WTC11 (cell line): Measurements from ENCODE around the gene FGFR2. TPM values are rescaled to one million over a fixed set of nuclear protein-coding genes. Genes with fewer than 3 reads are reported as not detected.

Experiments used
- ATAC-seq: fragments of 200-7000 bp; cut with Tn5 transposase; 2 replicates; pipeline ENCODE4 v1.10.0; 2021; ENCODE audit warnings: mild to moderate bottlenecking, moderate library complexity
- CTCF ChIA-PET: fragments of 300-600 bp; sonication (Branson Sonifier 250); formaldehyde crosslinking; loops from one replicate; lab custom pipeline; 2021; ENCODE audit warnings: antibody characterized with exemption; lab: Charles Lee
- POLR2A ChIA-PET: fragments of 350-600 bp; sonication (Branson Sonifier 250); formaldehyde crosslinking; loops from one replicate; lab custom pipeline; 2021; ENCODE audit warnings: antibody characterized with exemption; lab: Charles Lee
- DNase-seq: peaks from one replicate; pipeline ENCODE4 v3.0.0; 2021; ENCODE audit warnings: low spot score
- H3K27ac Mint-ChIP-seq: 2 replicates; pipeline ENCODE4 v1.8.0; 2021; ENCODE audit warnings: mixed read lengths
- H3K27me3 Mint-ChIP-seq: 2 replicates; pipeline ENCODE4 v1.8.0; 2021; ENCODE audit warnings: low read depth, mild to moderate bottlenecking, moderate library complexity, mixed read lengths
- H3K36me3 Mint-ChIP-seq: 2 replicates; pipeline ENCODE4 v1.8.0; 2021; ENCODE audit warnings: mixed read lengths
- H3K4me1 Mint-ChIP-seq: 2 replicates; pipeline ENCODE4 v1.8.0; 2022; ENCODE audit warnings: mixed read lengths
- H3K4me3 Mint-ChIP-seq: 2 replicates; pipeline ENCODE4 v1.8.0; 2021; ENCODE audit warnings: mild to moderate bottlenecking, moderate library complexity, mixed read lengths
- H3K9me3 Mint-ChIP-seq: 2 replicates; pipeline ENCODE4 v1.8.0; 2021; ENCODE audit warnings: mixed read lengths
- ATF1 ChIP-seq: sonication (generic); formaldehyde crosslinking; IDR thresholded peaks from 2 replicates; pipeline ENCODE4 v1.8.1; 2023; ENCODE audit warnings: mild to moderate bottlenecking, moderate library complexity, missing genetic modification reagents
- FOXK1 ChIP-seq: sonication (generic); formaldehyde crosslinking; IDR thresholded peaks from 2 replicates; pipeline ENCODE4 v1.8.0; 2022; ENCODE audit warnings: mild to moderate bottlenecking, moderate library complexity, missing genetic modification reagents
- JUN ChIP-seq: sonication (generic); formaldehyde crosslinking; IDR thresholded peaks from 2 replicates; pipeline ENCODE4 v1.8.0; 2023; ENCODE audit warnings: mild to moderate bottlenecking, missing genetic modification reagents
- NFE2L1 ChIP-seq: sonication (generic); formaldehyde crosslinking; IDR thresholded peaks from 2 replicates; pipeline ENCODE4 v1.8.1; 2023; ENCODE audit warnings: missing genetic modification reagents
- NFYB ChIP-seq: sonication (generic); formaldehyde crosslinking; conservative IDR thresholded peaks from 2 replicates; pipeline ENCODE4 v1.8.0; 2022; ENCODE audit warnings: low read depth, missing genetic modification reagents
- NR1H2 ChIP-seq: sonication (generic); formaldehyde crosslinking; IDR thresholded peaks from 2 replicates; pipeline ENCODE4 v1.9.0; 2021; ENCODE audit warnings: mild to moderate bottlenecking, moderate library complexity, missing genetic modification reagents
- OVOL2 ChIP-seq: fragments of 250-450 bp; sonication (Bioruptor Pico); IDR thresholded peaks from 2 replicates; pipeline ENCODE4 v1.9.0; 2021; ENCODE audit warnings: mild to moderate bottlenecking, borderline replicate concordance
- PRRX2 ChIP-seq: fragments of 250-450 bp; sonication (Bioruptor Pico); IDR thresholded peaks from 2 replicates; pipeline ENCODE4 v1.8.0; 2021; ENCODE audit warnings: mild to moderate bottlenecking
- ZNF416 ChIP-seq: fragments of 250-450 bp; sonication (Bioruptor Pico); IDR thresholded peaks from 2 replicates; pipeline ENCODE4 v1.9.0; 2021; ENCODE audit warnings: mild to moderate bottlenecking, inconsistent platforms
- total RNA-seq: library from RNA; stranded (reverse); gene quantifications from 3 replicates; pipeline ENCODE4 v1.2.3, GENCODE V29; 2021
- TF ChIP-seq, protein P1 (sequence below): sonication (generic); formaldehyde crosslinking; IDR thresholded peaks from 2 replicates; pipeline ENCODE4 v1.8.0; 2023; ENCODE audit warnings: missing genetic modification reagents
- TF ChIP-seq, protein P2 (sequence below): sonication (generic); formaldehyde crosslinking; IDR thresholded peaks from 2 replicates; pipeline ENCODE4 v1.8.1; 2022; ENCODE audit warnings: low read depth, mild to moderate bottlenecking, moderate library complexity, missing genetic modification reagents, borderline replicate concordance
- TF ChIP-seq, protein P3 (sequence below): sonication (generic); formaldehyde crosslinking; IDR thresholded peaks from 2 replicates; pipeline ENCODE4 v1.8.1; 2023; ENCODE audit warnings: mild to moderate bottlenecking, moderate library complexity, missing genetic modification reagents
- TF ChIP-seq, protein P4 (sequence below): sonication (generic); formaldehyde crosslinking; conservative IDR thresholded peaks from 2 replicates; pipeline ENCODE4 v1.8.1; 2023; ENCODE audit warnings: mild to moderate bottlenecking, low read depth, missing genetic modification reagents, moderate library complexity
- TF ChIP-seq, protein P5 (sequence below): fragments of 250-450 bp; sonication (Bioruptor Pico); IDR thresholded peaks from 2 replicates; pipeline ENCODE4 v1.9.0; 2021; ENCODE audit warnings: mild to moderate bottlenecking
- TF ChIP-seq, protein P6 (sequence below): fragments of 200-600 bp; IDR thresholded peaks from 2 replicates; pipeline ENCODE4 v1.8.0; 2022; ENCODE audit warnings: antibody characterized with exemption
- TF ChIP-seq, protein P7 (sequence below): sonication (generic); formaldehyde crosslinking; IDR thresholded peaks from 2 replicates; pipeline ENCODE4 v1.8.1; 2023; ENCODE audit warnings: mild to moderate bottlenecking, missing genetic modification reagents
- TF ChIP-seq, protein P8 (sequence below): sonication (generic); formaldehyde crosslinking; IDR thresholded peaks from 2 replicates; pipeline ENCODE4 v1.8.0; 2022; ENCODE audit warnings: mild to moderate bottlenecking, missing genetic modification reagents

Gene FGFR2
- total RNA-seq, 1 experiment from 2014 or later = 95.0 TPM

DNA sequence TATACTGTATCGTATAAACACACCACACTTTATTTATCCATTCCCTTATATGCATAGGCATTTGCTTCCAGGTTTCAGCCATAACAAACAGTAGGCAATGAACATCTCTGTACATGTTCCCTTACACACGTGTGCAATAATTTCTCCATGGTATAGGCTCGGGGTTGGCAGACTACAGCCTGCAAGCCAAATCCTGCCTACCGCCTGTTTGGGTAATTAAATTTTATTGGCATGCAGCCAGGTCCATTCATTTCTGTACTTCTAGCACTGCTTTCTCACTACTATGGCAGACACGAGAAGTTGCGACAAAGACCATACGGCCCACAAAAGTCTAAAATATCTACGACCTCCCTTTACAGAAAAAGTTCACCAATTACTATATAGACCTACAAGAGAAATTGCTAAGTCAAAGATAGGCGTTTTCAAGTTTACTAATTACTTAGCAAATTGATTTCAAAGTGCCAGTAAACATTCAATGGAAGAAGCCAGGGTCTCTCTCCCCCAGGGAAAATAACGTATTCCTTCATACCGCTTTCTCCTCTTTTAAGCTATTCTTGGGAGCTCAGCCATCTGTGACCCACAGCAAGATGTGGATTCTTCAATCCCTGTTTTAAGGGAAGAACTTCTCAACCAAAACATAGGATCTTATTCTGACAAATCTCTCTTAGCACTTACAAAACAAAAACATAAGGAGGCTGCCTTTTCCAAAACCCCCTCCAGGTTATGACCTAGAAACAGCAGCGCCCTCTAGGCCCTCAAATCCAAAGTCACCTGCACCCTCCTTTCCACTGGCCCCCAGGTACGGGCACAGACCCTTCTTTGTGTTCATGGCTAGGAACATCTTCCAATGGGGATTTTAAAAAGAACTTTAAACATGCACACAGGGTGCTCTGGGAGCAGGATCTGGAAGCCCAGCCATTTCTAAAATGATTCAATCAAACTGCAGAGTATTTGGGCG, 100.5 kb downstream of the FGFR2 start:
- Mint-ChIP-seq H3K4me1 (peaks cover 29% of the 10 kb centered on the region), H3K27ac (peak overlapping the region; percentile 41), H3K9me3 (no peaks in the 10 kb centered on the region), H3K27me3 (no peaks in the 10 kb centered on the region), H3K4me3 (no peak overlapping the region)
- peak; percentile 60 for ATAC-seq
- DNase-seq = peak; percentile 46
- CTCF ChIA-PET = no interaction called here
- TF ChIP-seq ZNF416 = no peak
- TF ChIP-seq PRRX2 (CRISPR knock-in tag) = no peak
- TF ChIP-seq, protein P1, sequence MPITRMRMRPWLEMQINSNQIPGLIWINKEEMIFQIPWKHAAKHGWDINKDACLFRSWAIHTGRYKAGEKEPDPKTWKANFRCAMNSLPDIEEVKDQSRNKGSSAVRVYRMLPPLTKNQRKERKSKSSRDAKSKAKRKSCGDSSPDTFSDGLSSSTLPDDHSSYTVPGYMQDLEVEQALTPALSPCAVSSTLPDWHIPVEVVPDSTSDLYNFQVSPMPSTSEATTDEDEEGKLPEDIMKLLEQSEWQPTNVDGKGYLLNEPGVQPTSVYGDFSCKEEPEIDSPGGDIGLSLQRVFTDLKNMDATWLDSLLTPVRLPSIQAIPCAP (CRISPR knock-in tag) = no peak
- no peak for TF ChIP-seq NR1H2 (CRISPR knock-in tag)
- TF ChIP-seq, protein P2, sequence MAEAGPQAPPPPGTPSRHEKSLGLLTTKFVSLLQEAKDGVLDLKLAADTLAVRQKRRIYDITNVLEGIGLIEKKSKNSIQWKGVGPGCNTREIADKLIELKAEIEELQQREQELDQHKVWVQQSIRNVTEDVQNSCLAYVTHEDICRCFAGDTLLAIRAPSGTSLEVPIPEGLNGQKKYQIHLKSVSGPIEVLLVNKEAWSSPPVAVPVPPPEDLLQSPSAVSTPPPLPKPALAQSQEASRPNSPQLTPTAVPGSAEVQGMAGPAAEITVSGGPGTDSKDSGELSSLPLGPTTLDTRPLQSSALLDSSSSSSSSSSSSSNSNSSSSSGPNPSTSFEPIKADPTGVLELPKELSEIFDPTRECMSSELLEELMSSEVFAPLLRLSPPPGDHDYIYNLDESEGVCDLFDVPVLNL = no peak
- TF ChIP-seq NFE2L1 (CRISPR knock-in tag) = no peak
- TF ChIP-seq, protein P3, sequence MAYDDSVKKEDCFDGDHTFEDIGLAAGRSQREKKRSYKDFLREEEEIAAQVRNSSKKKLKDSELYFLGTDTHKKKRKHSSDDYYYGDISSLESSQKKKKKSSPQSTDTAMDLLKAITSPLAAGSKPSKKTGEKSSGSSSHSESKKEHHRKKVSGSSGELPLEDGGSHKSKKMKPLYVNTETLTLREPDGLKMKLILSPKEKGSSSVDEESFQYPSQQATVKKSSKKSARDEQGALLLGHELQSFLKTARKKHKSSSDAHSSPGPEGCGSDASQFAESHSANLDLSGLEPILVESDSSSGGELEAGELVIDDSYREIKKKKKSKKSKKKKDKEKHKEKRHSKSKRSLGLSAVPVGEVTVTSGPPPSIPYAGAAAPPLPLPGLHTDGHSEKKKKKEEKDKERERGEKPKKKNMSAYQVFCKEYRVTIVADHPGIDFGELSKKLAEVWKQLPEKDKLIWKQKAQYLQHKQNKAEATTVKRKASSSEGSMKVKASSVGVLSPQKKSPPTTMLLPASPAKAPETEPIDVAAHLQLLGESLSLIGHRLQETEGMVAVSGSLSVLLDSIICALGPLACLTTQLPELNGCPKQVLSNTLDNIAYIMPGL (CRISPR knock-in tag) = no peak
- TF ChIP-seq JUN = no peak
- TF ChIP-seq OVOL2 (CRISPR knock-in tag) = no peak
- TF ChIP-seq, protein P4, sequence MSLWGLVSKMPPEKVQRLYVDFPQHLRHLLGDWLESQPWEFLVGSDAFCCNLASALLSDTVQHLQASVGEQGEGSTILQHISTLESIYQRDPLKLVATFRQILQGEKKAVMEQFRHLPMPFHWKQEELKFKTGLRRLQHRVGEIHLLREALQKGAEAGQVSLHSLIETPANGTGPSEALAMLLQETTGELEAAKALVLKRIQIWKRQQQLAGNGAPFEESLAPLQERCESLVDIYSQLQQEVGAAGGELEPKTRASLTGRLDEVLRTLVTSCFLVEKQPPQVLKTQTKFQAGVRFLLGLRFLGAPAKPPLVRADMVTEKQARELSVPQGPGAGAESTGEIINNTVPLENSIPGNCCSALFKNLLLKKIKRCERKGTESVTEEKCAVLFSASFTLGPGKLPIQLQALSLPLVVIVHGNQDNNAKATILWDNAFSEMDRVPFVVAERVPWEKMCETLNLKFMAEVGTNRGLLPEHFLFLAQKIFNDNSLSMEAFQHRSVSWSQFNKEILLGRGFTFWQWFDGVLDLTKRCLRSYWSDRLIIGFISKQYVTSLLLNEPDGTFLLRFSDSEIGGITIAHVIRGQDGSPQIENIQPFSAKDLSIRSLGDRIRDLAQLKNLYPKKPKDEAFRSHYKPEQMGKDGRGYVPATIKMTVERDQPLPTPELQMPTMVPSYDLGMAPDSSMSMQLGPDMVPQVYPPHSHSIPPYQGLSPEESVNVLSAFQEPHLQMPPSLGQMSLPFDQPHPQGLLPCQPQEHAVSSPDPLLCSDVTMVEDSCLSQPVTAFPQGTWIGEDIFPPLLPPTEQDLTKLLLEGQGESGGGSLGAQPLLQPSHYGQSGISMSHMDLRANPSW (CRISPR knock-in tag) = no peak
- TF ChIP-seq, protein P5, sequence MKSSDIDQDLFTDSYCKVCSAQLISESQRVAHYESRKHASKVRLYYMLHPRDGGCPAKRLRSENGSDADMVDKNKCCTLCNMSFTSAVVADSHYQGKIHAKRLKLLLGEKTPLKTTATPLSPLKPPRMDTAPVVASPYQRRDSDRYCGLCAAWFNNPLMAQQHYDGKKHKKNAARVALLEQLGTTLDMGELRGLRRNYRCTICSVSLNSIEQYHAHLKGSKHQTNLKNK (CRISPR knock-in tag) = no peak
- TF ChIP-seq FOXK1 (CRISPR knock-in tag) = no peak
- no peak for TF ChIP-seq NFYB (CRISPR knock-in tag)
- TF ChIP-seq, all 79 proteins: peak for 0
- POLR2A ChIA-PET = no interaction called here
- peaks cover 93% of the 10 kb centered on the region for H3K36me3 Mint-ChIP-seq

DNA sequence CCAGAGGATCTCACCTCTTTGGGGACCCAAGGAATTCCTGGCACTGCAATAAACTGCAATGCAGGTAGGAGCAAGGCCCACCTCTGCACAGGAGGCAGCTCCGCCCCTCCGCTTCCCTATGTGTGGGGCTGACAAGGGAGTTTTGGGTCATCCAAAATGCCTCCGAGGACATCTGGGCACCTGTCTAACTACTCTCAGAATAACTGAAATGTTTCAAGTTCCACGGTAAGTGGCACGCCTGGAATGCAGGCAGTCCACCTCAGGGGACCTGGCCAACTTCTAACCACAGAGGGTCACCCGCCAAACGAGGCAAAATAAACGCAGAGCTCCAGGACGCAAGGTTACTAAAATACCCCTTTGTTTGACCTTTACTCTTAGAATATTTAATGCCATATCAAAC, 102.5 kb downstream of the FGFR2 start:
- no peak overlapping the region for H3K4me3 Mint-ChIP-seq
- H3K27me3 Mint-ChIP-seq = no peaks in the 10 kb centered on the region
- no peaks in the 10 kb centered on the region for H3K9me3 Mint-ChIP-seq
- no peak for ATAC-seq
- H3K36me3 Mint-ChIP-seq = peaks cover 87% of the 10 kb centered on the region
- H3K27ac Mint-ChIP-seq = peak overlapping the region; percentile 70; the same call in 1 of the 2 replicates
- peaks cover 26% of the 10 kb centered on the region for H3K4me1 Mint-ChIP-seq
- ChIA-PET POLR2A (no interaction called here), CTCF (no interaction called here)
- TF ChIP-seq, protein P4 (CRISPR knock-in tag) = no peak
- TF ChIP-seq, protein P6, sequence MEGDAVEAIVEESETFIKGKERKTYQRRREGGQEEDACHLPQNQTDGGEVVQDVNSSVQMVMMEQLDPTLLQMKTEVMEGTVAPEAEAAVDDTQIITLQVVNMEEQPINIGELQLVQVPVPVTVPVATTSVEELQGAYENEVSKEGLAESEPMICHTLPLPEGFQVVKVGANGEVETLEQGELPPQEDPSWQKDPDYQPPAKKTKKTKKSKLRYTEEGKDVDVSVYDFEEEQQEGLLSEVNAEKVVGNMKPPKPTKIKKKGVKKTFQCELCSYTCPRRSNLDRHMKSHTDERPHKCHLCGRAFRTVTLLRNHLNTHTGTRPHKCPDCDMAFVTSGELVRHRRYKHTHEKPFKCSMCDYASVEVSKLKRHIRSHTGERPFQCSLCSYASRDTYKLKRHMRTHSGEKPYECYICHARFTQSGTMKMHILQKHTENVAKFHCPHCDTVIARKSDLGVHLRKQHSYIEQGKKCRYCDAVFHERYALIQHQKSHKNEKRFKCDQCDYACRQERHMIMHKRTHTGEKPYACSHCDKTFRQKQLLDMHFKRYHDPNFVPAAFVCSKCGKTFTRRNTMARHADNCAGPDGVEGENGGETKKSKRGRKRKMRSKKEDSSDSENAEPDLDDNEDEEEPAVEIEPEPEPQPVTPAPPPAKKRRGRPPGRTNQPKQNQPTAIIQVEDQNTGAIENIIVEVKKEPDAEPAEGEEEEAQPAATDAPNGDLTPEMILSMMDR = no peak
- TF ChIP-seq NFE2L1 (CRISPR knock-in tag) (no peak), ATF1 (CRISPR knock-in tag) (no peak)
- TF ChIP-seq, protein P7, sequence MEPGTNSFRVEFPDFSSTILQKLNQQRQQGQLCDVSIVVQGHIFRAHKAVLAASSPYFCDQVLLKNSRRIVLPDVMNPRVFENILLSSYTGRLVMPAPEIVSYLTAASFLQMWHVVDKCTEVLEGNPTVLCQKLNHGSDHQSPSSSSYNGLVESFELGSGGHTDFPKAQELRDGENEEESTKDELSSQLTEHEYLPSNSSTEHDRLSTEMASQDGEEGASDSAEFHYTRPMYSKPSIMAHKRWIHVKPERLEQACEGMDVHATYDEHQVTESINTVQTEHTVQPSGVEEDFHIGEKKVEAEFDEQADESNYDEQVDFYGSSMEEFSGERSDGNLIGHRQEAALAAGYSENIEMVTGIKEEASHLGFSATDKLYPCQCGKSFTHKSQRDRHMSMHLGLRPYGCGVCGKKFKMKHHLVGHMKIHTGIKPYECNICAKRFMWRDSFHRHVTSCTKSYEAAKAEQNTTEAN (CRISPR knock-in tag) = no peak
- TF ChIP-seq, protein P8, sequence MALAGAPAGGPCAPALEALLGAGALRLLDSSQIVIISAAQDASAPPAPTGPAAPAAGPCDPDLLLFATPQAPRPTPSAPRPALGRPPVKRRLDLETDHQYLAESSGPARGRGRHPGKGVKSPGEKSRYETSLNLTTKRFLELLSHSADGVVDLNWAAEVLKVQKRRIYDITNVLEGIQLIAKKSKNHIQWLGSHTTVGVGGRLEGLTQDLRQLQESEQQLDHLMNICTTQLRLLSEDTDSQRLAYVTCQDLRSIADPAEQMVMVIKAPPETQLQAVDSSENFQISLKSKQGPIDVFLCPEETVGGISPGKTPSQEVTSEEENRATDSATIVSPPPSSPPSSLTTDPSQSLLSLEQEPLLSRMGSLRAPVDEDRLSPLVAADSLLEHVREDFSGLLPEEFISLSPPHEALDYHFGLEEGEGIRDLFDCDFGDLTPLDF (CRISPR knock-in tag) = no peak
- DNase-seq = no peak
